Uterus (tissue), 4 donors: ENCODE data around the gene SMIM33. TPM values are rescaled to one million over a fixed set of nuclear protein-coding genes. Genes with fewer than 3 reads are reported as not detected.
A peak's percentile ranks its signal among the peaks of the same experiment; 100 is the strongest.

ENCODE experiments used
- DNase-seq, 2 donors: peaks; one replicate each; pipeline ENCODE4 v3.0.0-alpha.2; 2019 to 2020
- H3K27ac ChIP-seq, 2 donors: fragments of 200-600 bp; sonication (generic); 1 replicate in 1 of 2; 2 replicates in 1 of 2; pipeline ENCODE4 v1.5.1; 2016 to 2018
- H3K27me3 ChIP-seq, 2 donors: fragments of 200-600 bp; sonication (generic); one replicate each; pipeline ENCODE4 v1.5.1; 2018 to 2019; ENCODE audit warnings: control low read depth in 1 of 2
- H3K36me3 ChIP-seq, 2 donors: fragments of 200-600 bp; sonication (generic); one replicate each; pipeline ENCODE4 v1.5.1; 2019; ENCODE audit warnings: control low read depth in 1 of 2
- H3K4me1 ChIP-seq, 2 donors: fragments of 200-600 bp; sonication (generic); one replicate each; pipeline ENCODE4 v1.5.1; 2018 to 2019; ENCODE audit warnings: control low read depth in 1 of 2
- H3K4me3 ChIP-seq, 2 donors: fragments of 200-600 bp; sonication (generic); 1 replicate in 1 of 2; 2 replicates in 1 of 2; pipeline ENCODE4 v1.5.1; 2018 to 2019; ENCODE audit warnings: mild to moderate bottlenecking in 1 of 2
- H3K9me3 ChIP-seq, 2 donors: fragments of 200-600 bp; sonication (generic); one replicate each; pipeline ENCODE4 v1.5.1; 2019; ENCODE audit warnings: control low read depth in 1 of 2
- POLR2A ChIP-seq, 2 donors: fragments of 450-650 bp; IDR thresholded peaks; one replicate each; pipeline ENCODE4 v1.6.1; 2016; ENCODE audit warnings: antibody characterized with exemption in 2 of 2, mild to moderate bottlenecking in 1 of 2, moderate library complexity in 1 of 2
- intact Hi-C: fragments of 100-400 bp; cut with DNase I; formaldehyde crosslinking; loops from one replicate; pipeline ENCODE4 v1.15.1; 2023; ENCODE audit warnings: low total_unique reads
- total RNA-seq, 4 donors: library from RNA; depleted of rRNA in 3 of 4; stranded (reverse); fragments of >200 nt in 3 of 4; gene quantifications; one replicate each; pipeline versions ENCODE4 v1.1.0 to v1.2.4, GENCODE V29; 2014 to 2023
- TF ChIP-seq, protein P1 (sequence below), 4 experiments: fragments of 200-600 bp in 2 of 4; fragments of 450-650 bp in 2 of 4; sonication (generic) in 2 of 4; IDR thresholded peaks; one replicate each; pipeline ENCODE4 v1.5.1; 2016 to 2019; ENCODE audit warnings: antibody characterized with exemption in 4 of 4, mild to moderate bottlenecking in 2 of 4, moderate library complexity in 1 of 4
- donor health status: DM: yes; HTN: yes; CAD: no.

Gene SMIM33
- total RNA-seq, 4 donors from 2014 or later = not detected

DNA sequence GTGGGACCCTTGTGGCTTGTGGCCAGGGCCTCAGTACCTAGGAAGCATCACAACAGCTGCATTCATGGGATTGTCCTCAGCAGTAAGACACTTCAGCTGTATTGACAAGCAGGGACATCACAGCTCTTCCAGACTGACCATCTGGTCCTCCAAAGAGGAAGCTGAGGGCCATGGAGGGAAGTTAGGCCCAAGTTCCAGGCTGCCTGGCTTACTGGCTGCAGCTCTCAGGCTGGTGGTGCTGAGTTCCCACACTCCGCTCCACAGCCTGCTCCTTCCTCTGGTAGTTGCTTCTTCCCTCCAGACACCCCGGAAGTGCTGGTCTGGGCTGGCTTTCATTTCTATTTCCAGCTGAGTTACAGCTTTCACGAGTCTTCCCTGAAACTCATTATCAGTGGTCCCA, 17.5 kb downstream of the SMIM33 start:
- TF ChIP-seq, protein P1, sequence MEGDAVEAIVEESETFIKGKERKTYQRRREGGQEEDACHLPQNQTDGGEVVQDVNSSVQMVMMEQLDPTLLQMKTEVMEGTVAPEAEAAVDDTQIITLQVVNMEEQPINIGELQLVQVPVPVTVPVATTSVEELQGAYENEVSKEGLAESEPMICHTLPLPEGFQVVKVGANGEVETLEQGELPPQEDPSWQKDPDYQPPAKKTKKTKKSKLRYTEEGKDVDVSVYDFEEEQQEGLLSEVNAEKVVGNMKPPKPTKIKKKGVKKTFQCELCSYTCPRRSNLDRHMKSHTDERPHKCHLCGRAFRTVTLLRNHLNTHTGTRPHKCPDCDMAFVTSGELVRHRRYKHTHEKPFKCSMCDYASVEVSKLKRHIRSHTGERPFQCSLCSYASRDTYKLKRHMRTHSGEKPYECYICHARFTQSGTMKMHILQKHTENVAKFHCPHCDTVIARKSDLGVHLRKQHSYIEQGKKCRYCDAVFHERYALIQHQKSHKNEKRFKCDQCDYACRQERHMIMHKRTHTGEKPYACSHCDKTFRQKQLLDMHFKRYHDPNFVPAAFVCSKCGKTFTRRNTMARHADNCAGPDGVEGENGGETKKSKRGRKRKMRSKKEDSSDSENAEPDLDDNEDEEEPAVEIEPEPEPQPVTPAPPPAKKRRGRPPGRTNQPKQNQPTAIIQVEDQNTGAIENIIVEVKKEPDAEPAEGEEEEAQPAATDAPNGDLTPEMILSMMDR (IDR thresholded peaks at IDR 0.05) = no peak
- H3K27ac ChIP-seq = no peak overlapping the region

DNA sequence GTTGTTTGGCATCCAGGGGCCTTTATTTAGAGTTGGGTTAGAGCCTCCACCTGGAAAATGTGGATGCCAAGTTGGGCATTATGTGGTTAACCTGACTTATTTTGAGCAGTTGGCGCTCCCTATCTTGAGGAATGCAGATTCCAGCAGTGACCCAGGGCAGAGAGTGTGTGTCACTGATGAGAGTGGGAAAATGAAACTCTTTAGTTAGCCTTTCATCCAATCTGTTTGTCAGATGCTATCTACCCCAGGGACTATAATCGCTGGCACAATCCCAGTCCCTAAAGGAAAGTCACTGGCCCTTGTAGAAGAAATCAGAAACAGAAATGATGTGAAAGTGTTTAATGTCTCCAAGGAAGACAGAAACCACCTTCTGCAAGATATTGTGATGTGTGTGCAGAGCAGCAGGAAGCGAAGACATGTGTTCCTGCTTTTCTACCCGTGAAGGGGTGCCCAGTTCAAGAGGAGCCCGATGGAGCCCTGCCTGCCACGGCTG, 21.9 kb downstream of the SMIM33 start:
- DNase-seq = no peak
- Histone ChIP-seq H3K27me3 (no peaks in the 10 kb centered on the region), H3K9me3 (no peaks in the 10 kb centered on the region), H3K27ac (no peak overlapping the region), H3K36me3 (no peaks in the 10 kb centered on the region), H3K4me3 (no peak overlapping the region), H3K4me1 (no peaks in the 10 kb centered on the region)
- intact Hi-C loops = no loop called here
- TF ChIP-seq, protein P1 (IDR thresholded peaks at IDR 0.05) = no peak

More for the DNA sequence above, 17.5 kb downstream of the SMIM33 start:
- H3K36me3 ChIP-seq = no peaks in the 10 kb centered on the region
- no peaks in the 10 kb centered on the region for H3K4me1 ChIP-seq
- intact Hi-C loops = no loop called here
- no peak for DNase-seq
- no peak overlapping the region for H3K4me3 ChIP-seq
- H3K9me3 ChIP-seq = no peaks in the 10 kb centered on the region
- H3K27me3 ChIP-seq = no peaks in the 10 kb centered on the region

DNA sequence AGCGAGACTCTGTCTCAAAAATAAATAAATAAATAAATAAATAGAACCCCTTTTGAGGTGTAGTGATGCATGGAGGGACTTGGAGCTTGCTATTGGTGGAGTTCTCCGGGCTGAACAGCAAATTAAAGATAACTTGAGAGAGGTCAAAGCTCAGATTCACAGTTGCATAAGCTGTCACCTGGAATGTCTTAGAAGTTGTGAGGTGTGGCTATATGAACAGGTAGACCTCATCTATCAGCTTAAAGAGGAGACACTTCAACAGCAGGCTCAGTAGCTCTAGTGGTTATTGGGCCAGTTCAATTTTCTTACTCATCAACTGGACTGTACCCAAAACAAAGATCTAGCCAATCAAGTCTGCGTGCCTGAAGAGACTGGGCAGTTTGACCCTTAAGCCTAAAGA, 23.5 kb downstream of the SMIM33 start:
- DNase-seq = no peak
- intact Hi-C loops = no loop called here
- Histone ChIP-seq H3K27ac (no peak overlapping the region), H3K36me3 (no peaks in the 10 kb centered on the region), H3K4me1 (no peaks in the 10 kb centered on the region), H3K4me3 (no peak overlapping the region), H3K27me3 (no peaks in the 10 kb centered on the region), H3K9me3 (no peaks in the 10 kb centered on the region)
- no peak for TF ChIP-seq POLR2A (IDR thresholded peaks at IDR 0.05)
- TF ChIP-seq, protein P1 (IDR thresholded peaks at IDR 0.05) = no peak

DNA sequence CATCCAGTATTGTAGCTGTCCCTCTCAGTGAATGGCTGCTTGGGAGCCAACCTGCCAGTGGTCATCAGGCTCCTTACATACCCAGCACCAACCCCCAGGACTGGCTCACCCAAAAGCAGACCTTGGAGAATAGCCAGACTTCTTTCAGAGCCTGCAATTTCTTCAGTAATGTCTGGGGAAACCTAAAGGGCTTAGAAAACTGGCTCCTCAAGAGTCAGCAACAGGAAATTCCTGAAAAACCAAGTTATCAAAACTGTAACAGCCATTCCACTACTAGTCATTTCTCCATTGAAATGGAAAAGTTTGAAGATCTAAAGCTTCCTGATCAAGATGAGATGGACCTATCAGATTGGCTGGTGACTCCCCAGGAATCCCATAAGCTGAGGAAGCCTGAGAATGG, 24.0 kb downstream of the SMIM33 start:
- no peak for DNase-seq
- Histone ChIP-seq H3K9me3 (no peaks in the 10 kb centered on the region), H3K27ac (no peak overlapping the region), H3K36me3 (no peaks in the 10 kb centered on the region), H3K27me3 (no peaks in the 10 kb centered on the region), H3K4me3 (no peak overlapping the region), H3K4me1 (no peaks in the 10 kb centered on the region)
- no peak for TF ChIP-seq POLR2A (IDR thresholded peaks at IDR 0.05)
- TF ChIP-seq, protein P1 (IDR thresholded peaks at IDR 0.05) = no peak
- intact Hi-C loops = no loop called here

DNA sequence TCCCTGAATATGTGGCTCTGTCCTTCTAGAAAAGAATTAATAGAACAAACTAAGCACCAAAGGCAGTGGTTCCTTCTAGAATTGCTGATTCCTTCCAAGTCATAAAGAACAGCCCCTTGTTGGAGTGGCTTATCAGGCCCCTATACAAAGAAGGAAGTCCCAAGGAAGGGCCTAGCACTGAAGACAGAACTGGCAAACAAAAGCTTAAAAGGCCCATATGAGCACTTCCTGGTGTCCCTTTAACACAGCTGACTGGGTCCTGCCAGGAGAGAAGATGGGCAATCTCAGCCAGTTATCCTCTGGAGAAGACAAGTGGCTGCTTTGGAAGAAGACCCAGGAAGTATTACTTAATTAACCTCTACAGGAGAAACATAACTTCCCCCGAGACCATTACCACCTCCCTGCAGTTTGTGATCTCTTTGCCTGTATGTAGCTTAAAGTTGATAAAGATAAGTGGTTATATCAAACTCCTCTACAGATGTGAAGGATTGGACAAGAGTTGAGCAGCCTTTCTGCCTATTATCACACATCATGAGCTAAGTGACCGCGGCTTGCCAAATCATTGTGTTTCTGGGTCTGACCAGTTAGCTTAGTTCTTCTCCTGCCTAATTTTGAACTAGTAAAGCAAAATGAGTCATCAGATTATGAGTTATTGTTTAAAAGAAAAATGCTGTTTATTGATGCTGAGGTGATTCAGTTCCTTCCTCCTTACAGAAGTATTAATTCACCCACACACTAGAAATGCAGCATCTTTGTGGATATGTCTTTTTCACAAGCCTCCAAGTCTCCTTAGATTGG, 25.0 kb downstream of the SMIM33 start:
- Histone ChIP-seq H3K9me3 (no peaks in the 10 kb centered on the region), H3K4me3 (no peak overlapping the region), H3K36me3 (no peaks in the 10 kb centered on the region), H3K27ac (peak overlapping the region; percentile 25 to 30), H3K4me1 (no peaks in the 10 kb centered on the region), H3K27me3 (no peaks in the 10 kb centered on the region)
- TF ChIP-seq POLR2A (IDR thresholded peaks at IDR 0.05) = no peak
- TF ChIP-seq, protein P1 (IDR thresholded peaks at IDR 0.05) = no peak
- intact Hi-C loops = no loop called here
- no peak for DNase-seq
